Mucosa of descending colon (tissue), 3 donors: ENCODE data around the gene SLC25A39. TPM values are rescaled to one million over a fixed set of nuclear protein-coding genes. Genes with fewer than 3 reads are reported as not detected.

ENCODE experiments used
- ATAC-seq: fragments of 200-7000 bp; cut with Tn5 transposase; one replicate; pipeline ENCODE4 v1.9.1; 2020; ENCODE audit warnings: mild to moderate bottlenecking, moderate library complexity
- DNase-seq, 3 donors: peaks; one replicate each; pipeline ENCODE4 v3.0.0-alpha.2; 2020
- H3K36me3 ChIP-seq: fragments of 200-600 bp; one replicate; pipeline ENCODE4 v1.8.0; 2021; ENCODE audit warnings: low read depth, mild to moderate bottlenecking
- H3K4me1 ChIP-seq: fragments of 200-600 bp; one replicate; pipeline ENCODE4 v1.8.0; 2021; ENCODE audit warnings: low read depth, mild to moderate bottlenecking
- H3K4me3 ChIP-seq: fragments of 200-600 bp; one replicate; pipeline ENCODE4 v1.8.0; 2021; ENCODE audit warnings: mild to moderate bottlenecking
- H3K9me3 ChIP-seq: fragments of 200-600 bp; one replicate; pipeline ENCODE4 v1.8.0; 2021; ENCODE audit warnings: mild to moderate bottlenecking
- CTCF ChIP-seq: fragments of 200-600 bp; IDR thresholded peaks from one replicate; pipeline ENCODE4 v1.8.0; 2022; ENCODE audit warnings: antibody characterized with exemption, mild to moderate bottlenecking
- intact Hi-C, 2 donors: fragments of 100-400 bp; cut with DNase I in 1 of 2; cut with micrococcal nuclease in 1 of 2; formaldehyde crosslinking; loops; one replicate each; pipeline versions ENCODE4 v1.11.0 to v1.11.1; 2022; cut with DNase I, micrococcal nuclease
- total RNA-seq, 3 donors: library from RNA; stranded (reverse); fragmentation: NEBNext Ultra II Directional in 2 of 3; extraction: Animal tissue kit (Norgen Biotek cat#: 25700) in 2 of 3; gene quantifications; one replicate each; pipeline versions ENCODE4 v1.2.1 to v1.2.4, GENCODE V29; 2021 to 2023
- donor health status: DM: no; HTN: no; CAD: no; lungs with moderate emphysema.
- donor health status: DM: no; HTN: no; CAD: no.
- donor health status: DM: no; HTN: yes; CAD: no.

Gene SLC25A39
- total RNA-seq, 3 donors from 2014 or later = 91.8 to 142 (median 133) TPM

- intact Hi-C loops = no loop called here
- ATAC-seq = peak; percentile 20
- no peaks in the 10 kb centered on the region for H3K9me3 ChIP-seq
- peak overlapping the region; percentile 85 for H3K4me3 ChIP-seq
- peaks cover 18% of the 10 kb centered on the region for H3K4me1 ChIP-seq
- peaks cover 9% of the 10 kb centered on the region for H3K36me3 ChIP-seq
- no peak for TF ChIP-seq CTCF
- peak in 2 of 3 donors; percentile 27 to 74 for DNase-seq
These were observed 492 bp downstream of the SLC25A39 start for GRCh38 chr17:44324092-44324570.

GRCh38 chr17:44323359-44324091 lies 1.1 kb downstream of the SLC25A39 start:
- Histone ChIP-seq H3K36me3 (peaks cover 9% of the 10 kb centered on the region), H3K4me3 (peak overlapping the region; percentile 85), H3K4me1 (peaks cover 18% of the 10 kb centered on the region), H3K9me3 (no peaks in the 10 kb centered on the region)
- DNase-seq (no peak), ATAC-seq (no peak)
- intact Hi-C loops = no loop called here
- TF ChIP-seq CTCF = no peak

- intact Hi-C loops = no loop called here
- no peak for TF ChIP-seq CTCF
- ATAC-seq = no peak
- peaks cover 18% of the 10 kb centered on the region for H3K4me1 ChIP-seq
- peaks cover 9% of the 10 kb centered on the region for H3K36me3 ChIP-seq
- no peaks in the 10 kb centered on the region for H3K9me3 ChIP-seq
- no peak for DNase-seq
- H3K4me3 ChIP-seq = no peak overlapping the region
These were observed 2.3 kb downstream of the SLC25A39 start for GRCh38 chr17:44322236-44322895.

GRCh38 chr17:44321246-44322120 lies 3.1 kb downstream of the SLC25A39 start:
- Histone ChIP-seq H3K4me3 (no peak overlapping the region), H3K4me1 (peaks cover 12% of the 10 kb centered on the region), H3K9me3 (no peaks in the 10 kb centered on the region), H3K36me3 (peaks cover 9% of the 10 kb centered on the region)
- intact Hi-C loops = no loop called here
- no peak for TF ChIP-seq CTCF
- no peak for DNase-seq
- no peak for ATAC-seq

GRCh38 chr17:44320066-44320465 lies 4.6 kb downstream of the SLC25A39 start:
- Histone ChIP-seq H3K36me3 (peaks cover 9% of the 10 kb centered on the region), H3K4me1 (peaks cover 12% of the 10 kb centered on the region), H3K9me3 (no peaks in the 10 kb centered on the region), H3K4me3 (no peak overlapping the region)
- TF ChIP-seq CTCF = no peak
- ATAC-seq (no peak), DNase-seq (no peak)
- intact Hi-C loops = no loop called here
